DOHH2 (cell line): Measurements from ENCODE around the gene KAT6B.

Source experiments
- CTCF ChIP-seq: fragments of 200-600 bp; sonication (generic); IDR thresholded peaks from one replicate; pipeline ENCODE4 v1.5.1; 2014; ENCODE audit warnings: antibody characterized with exemption, mild to moderate bottlenecking, low read depth, low read length; ENCODE audit not compliant: poor library complexity, severe bottlenecking
- EZH2phosphoT487 ChIP-seq: fragments of 200-600 bp; sonication (generic); IDR thresholded peaks from 2 replicates; pipeline ENCODE4 v1.6.1; 2017; ENCODE audit warnings: borderline replicate concordance, mild to moderate bottlenecking, antibody characterized with exemption, low read length, moderate library complexity, mixed read lengths

GRCh38 chr10:75048669-75049098 lies 222.3 kb downstream of the KAT6B start:
- TF ChIP-seq CTCF (no peak), EZH2phosphoT487 (no peak)
